A673 (cell line): ENCODE data around the gene RASA3.

Source experiments
- EZH2 ChIP-seq: fragments of 200-600 bp; sonication (generic); IDR thresholded peaks from 2 replicates; pipeline ENCODE4 v1.6.1; 2017; ENCODE audit warnings: borderline replicate concordance, low read depth, mild to moderate bottlenecking, mixed read lengths, antibody characterized with exemption, low read length; ENCODE audit not compliant: poor library complexity, severe bottlenecking
- TF ChIP-seq, protein P1 (sequence below): fragments of 300-800, 200-600 bp; sonication (generic); conservative IDR thresholded peaks from 2 replicates; pipeline ENCODE4 v1.5.1; 2017; ENCODE audit warnings: low read depth, mild to moderate bottlenecking, antibody characterized with exemption, low read length, moderate library complexity, mixed read lengths

DNA sequence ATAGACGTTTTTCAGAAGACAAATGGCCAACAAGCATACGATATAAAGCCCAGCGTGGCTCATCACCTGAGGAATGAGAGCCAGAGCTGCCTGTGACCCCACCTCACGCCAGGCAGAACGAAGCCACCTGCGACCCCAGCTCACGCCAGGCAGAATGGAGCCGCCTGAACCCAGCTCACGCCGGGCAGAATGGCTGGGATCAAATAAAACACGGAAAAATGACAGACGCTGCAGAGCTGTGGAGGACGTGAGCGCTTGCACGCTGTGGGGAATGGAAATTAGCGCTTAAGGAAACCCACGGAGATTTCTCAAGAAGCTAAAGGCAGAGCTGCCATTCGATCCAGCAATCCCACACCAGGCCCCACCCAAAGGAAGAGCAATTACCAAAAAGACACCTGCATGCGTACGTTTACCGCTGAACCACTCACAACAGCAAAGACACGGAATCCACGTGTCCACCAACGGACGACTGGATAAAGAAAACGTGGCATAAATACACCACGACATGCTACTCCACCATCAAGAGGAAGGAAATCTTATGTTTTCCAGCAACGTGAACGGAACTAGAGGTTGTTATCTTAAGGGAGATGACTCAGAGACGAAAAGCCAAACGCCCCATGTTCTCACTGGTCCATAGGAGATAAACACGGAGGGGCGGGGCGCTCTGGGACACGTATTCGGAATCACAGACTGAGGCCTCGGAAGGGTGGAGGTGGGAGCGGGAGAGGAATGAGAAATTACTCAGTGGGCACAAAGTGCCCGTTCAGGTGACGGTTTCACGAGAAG, 127.8 kb downstream of the RASA3 start:
- TF ChIP-seq, protein P1, sequence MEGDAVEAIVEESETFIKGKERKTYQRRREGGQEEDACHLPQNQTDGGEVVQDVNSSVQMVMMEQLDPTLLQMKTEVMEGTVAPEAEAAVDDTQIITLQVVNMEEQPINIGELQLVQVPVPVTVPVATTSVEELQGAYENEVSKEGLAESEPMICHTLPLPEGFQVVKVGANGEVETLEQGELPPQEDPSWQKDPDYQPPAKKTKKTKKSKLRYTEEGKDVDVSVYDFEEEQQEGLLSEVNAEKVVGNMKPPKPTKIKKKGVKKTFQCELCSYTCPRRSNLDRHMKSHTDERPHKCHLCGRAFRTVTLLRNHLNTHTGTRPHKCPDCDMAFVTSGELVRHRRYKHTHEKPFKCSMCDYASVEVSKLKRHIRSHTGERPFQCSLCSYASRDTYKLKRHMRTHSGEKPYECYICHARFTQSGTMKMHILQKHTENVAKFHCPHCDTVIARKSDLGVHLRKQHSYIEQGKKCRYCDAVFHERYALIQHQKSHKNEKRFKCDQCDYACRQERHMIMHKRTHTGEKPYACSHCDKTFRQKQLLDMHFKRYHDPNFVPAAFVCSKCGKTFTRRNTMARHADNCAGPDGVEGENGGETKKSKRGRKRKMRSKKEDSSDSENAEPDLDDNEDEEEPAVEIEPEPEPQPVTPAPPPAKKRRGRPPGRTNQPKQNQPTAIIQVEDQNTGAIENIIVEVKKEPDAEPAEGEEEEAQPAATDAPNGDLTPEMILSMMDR: no peak
- no peak for TF ChIP-seq EZH2
